ENCODE data around the gene CTSW.

DNA sequence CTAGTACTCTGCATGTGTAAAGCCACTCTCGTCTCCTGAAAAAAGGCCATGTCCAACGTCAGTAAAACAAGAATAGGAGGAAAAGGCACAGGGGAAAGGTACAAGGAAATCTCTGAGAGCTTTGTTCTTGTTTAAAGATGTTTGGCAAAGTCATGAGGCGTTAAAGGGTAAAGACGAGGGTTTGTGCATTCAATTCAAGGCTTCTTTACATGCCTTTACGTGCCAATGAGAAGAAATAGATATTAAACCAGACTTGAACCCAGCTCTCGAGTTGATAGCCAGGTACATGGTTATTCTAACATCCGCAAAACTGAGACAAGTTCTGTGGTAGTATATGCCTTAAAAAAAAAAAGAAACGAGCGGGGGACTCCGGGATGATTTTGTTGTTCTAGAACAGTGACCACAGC lies 21.0 kb upstream of the CTSW start:
- TF ChIP-seq, protein P1, sequence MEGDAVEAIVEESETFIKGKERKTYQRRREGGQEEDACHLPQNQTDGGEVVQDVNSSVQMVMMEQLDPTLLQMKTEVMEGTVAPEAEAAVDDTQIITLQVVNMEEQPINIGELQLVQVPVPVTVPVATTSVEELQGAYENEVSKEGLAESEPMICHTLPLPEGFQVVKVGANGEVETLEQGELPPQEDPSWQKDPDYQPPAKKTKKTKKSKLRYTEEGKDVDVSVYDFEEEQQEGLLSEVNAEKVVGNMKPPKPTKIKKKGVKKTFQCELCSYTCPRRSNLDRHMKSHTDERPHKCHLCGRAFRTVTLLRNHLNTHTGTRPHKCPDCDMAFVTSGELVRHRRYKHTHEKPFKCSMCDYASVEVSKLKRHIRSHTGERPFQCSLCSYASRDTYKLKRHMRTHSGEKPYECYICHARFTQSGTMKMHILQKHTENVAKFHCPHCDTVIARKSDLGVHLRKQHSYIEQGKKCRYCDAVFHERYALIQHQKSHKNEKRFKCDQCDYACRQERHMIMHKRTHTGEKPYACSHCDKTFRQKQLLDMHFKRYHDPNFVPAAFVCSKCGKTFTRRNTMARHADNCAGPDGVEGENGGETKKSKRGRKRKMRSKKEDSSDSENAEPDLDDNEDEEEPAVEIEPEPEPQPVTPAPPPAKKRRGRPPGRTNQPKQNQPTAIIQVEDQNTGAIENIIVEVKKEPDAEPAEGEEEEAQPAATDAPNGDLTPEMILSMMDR (IDR thresholded peaks at IDR 0.05) = no peak
- no peak for TF ChIP-seq POLR2A (IDR thresholded peaks at IDR 0.05)
